ENCODE data around the gene CCDC68. TPM values are rescaled to one million over a fixed set of nuclear protein-coding genes. Genes with fewer than 3 reads are reported as not detected.

Gene CCDC68
- total and polyA plus RNA-seq, 2 donors (not counting 3 experiments of a cell fraction or from before 2014, with no cell fraction given) = 0.72 to 1.0 TPM

- POLR2A ChIA-PET = no interaction called here
- Histone ChIP-seq H3K27ac (ENCODE audit: insufficient read depth, low read depth, low read length) (no peak overlapping the region), H3K9me3 (replicated peaks; ENCODE audit: control insufficient read depth, insufficient read depth, low read length) (no peaks in the 10 kb centered on the region), H3K36me3 (ENCODE audit: control insufficient read depth in 2 of 2, extremely low read depth in 1 of 2, insufficient read depth in 2 of 2, low read length in 2 of 2) (no peaks in the 10 kb centered on the region), H3K4me2 (ENCODE audit: insufficient read depth, low read length) (no peak overlapping the region), H3K4me3 (replicated peaks in 1 of 3; ENCODE audit: insufficient read depth in 1 of 3, low read depth in 1 of 3, low read length in 3 of 3) (no peak overlapping the region), H2AFZ (ENCODE audit: low read depth, low read length) (no peak overlapping the region), H3K4me1 (ENCODE audit: control insufficient read depth, extremely low read depth, insufficient read depth, low read length) (no peaks in the 10 kb centered on the region), H3K27me3 (ENCODE audit: control insufficient read depth in 2 of 2, insufficient read depth in 2 of 2, low read length in 2 of 2) (no peaks in the 10 kb centered on the region), H4K20me1 (replicated peaks; ENCODE audit: control insufficient read depth, extremely low read depth, insufficient read depth, low read length) (no peaks in the 10 kb centered on the region), H3K79me2 (ENCODE audit: control insufficient read depth, insufficient read depth, low read length) (no peaks in the 10 kb centered on the region), H3K9ac (replicated peaks; ENCODE audit: extremely low read depth, insufficient read depth, low read length) (no peak overlapping the region), H3K9me1 (replicated peaks; ENCODE audit: control insufficient read depth, extremely low read depth, insufficient read depth, low read length) (no peaks in the 10 kb centered on the region)
- no TSS peak for BruUV-seq (replicated peaks)
- intact Hi-C loops (cut with micrococcal nuclease) = no loop called here
- CTCF ChIA-PET = interaction anchor here (1.1 kb wide), 1 partner anchor 9 kb away, joined by 3 read pairs; no protein-coding TSS in a partner anchor
- TF ChIP-seq EZH2 (IDR thresholded peaks at IDR 0.05; ENCODE audit: borderline replicate concordance, low read depth, low read length, severe bottlenecking) = no peak
- no peak for TF ChIP-seq GATA2 (IDR thresholded peaks at IDR 0.05; ENCODE audit: insufficient read depth, insufficient read length, low read depth, low read length)
- TF ChIP-seq, protein P1, sequence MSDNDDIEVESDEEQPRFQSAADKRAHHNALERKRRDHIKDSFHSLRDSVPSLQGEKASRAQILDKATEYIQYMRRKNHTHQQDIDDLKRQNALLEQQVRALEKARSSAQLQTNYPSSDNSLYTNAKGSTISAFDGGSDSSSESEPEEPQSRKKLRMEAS (IDR thresholded peaks at IDR 0.05; ENCODE audit: insufficient read depth, insufficient read length) = no peak
- TF ChIP-seq POLR2AphosphoS5 (IDR thresholded peaks at IDR 0.05; ENCODE audit: insufficient read depth, low read depth, low read length) = no peak
- TF ChIP-seq MYC (IDR thresholded peaks at IDR 0.05; ENCODE audit: low read depth, low read length) = no peak
- TF ChIP-seq, protein P2, sequence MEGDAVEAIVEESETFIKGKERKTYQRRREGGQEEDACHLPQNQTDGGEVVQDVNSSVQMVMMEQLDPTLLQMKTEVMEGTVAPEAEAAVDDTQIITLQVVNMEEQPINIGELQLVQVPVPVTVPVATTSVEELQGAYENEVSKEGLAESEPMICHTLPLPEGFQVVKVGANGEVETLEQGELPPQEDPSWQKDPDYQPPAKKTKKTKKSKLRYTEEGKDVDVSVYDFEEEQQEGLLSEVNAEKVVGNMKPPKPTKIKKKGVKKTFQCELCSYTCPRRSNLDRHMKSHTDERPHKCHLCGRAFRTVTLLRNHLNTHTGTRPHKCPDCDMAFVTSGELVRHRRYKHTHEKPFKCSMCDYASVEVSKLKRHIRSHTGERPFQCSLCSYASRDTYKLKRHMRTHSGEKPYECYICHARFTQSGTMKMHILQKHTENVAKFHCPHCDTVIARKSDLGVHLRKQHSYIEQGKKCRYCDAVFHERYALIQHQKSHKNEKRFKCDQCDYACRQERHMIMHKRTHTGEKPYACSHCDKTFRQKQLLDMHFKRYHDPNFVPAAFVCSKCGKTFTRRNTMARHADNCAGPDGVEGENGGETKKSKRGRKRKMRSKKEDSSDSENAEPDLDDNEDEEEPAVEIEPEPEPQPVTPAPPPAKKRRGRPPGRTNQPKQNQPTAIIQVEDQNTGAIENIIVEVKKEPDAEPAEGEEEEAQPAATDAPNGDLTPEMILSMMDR (IDR thresholded peaks at IDR 0.05; ENCODE audit: extremely low read depth in 1 of 2, insufficient read depth in 1 of 2, low read depth in 1 of 2, low read length in 2 of 2) = no peak
- no peak for TF ChIP-seq POLR2A (IDR thresholded peaks at IDR 0.05; ENCODE audit: low read depth, low read length)
- no peak for TF ChIP-seq FOS (IDR thresholded peaks at IDR 0.05; ENCODE audit: borderline replicate concordance, insufficient read depth, low read length)
- TF ChIP-seq JUN (IDR thresholded peaks at IDR 0.05; ENCODE audit: borderline replicate concordance, insufficient read depth, insufficient read length, low read depth) = no peak
- DNase-seq (ENCODE audit: low read depth, low spot score) (no peak), FAIRE-seq (no peak)
- dilution Hi-C loops (cut with MboI; ENCODE audit: extremely low pct_ligation_motif_present, low sequenced_read_pairs) = no loop called here
Measured at GRCh38 chr18:54899500-54899899, 59.8 kb downstream of the CCDC68 start.
